Kidney (tissue), 14 donors: Measurements from ENCODE around the gene COBLL1. TPM values are rescaled to one million over a fixed set of nuclear protein-coding genes. Genes with fewer than 3 reads are reported as not detected.

ENCODE experiments used
- DNase-seq, 5 donors: peaks; one replicate each; pipeline ENCODE4 v3.0.0-alpha.2; 2013 to 2020
- FAIRE-seq: peaks from 2 replicates; lab custom pipeline; 2012; peaks lifted over from hg19 to GRCh38; lab: Jason Lieb, UNC
- H3K27ac ChIP-seq, 2 donors: one replicate each; pipeline ENCODE4 v1.7.0; 2013; ENCODE audit warnings: low read depth in 2 of 2, low read length in 2 of 2, inconsistent platforms in 1 of 2
- H3K27me3 ChIP-seq: one replicate; pipeline ENCODE4 v1.7.1; 2013; ENCODE audit warnings: low read length, inconsistent platforms; ENCODE audit not compliant: control insufficient read depth, insufficient read depth
- H3K36me3 ChIP-seq, 3 donors: one replicate each; pipeline versions ENCODE4 v1.7.0 to v1.7.1; 2013; ENCODE audit warnings: low read length in 3 of 3, control low read depth in 1 of 3, inconsistent platforms in 1 of 3; ENCODE audit not compliant: insufficient read depth in 3 of 3, control insufficient read depth in 2 of 3
- H3K4me1 ChIP-seq, 3 donors: one replicate each; pipeline versions ENCODE4 v1.7.0 to v1.7.1; 2013; ENCODE audit warnings: low read length in 3 of 3, inconsistent platforms in 1 of 3, low read depth in 1 of 3; ENCODE audit not compliant: control insufficient read depth in 2 of 3, insufficient read depth in 2 of 3
- H3K4me3 ChIP-seq, 3 donors: one replicate each; pipeline versions ENCODE4 v1.7.0 to v1.8.1; 2013; ENCODE audit warnings: low read length in 3 of 3, control low read depth in 1 of 3, inconsistent platforms in 1 of 3
- H3K9ac ChIP-seq, 3 donors: one replicate each; pipeline versions ENCODE4 v1.7.0 to v1.7.1; 2013; ENCODE audit warnings: low read length in 3 of 3, control low read depth in 1 of 3, inconsistent platforms in 1 of 3
- H3K9me3 ChIP-seq, 3 donors: one replicate each; pipeline versions ENCODE4 v1.7.0 to v1.7.1; 2013; ENCODE audit warnings: low read length in 3 of 3, control low read depth in 1 of 3, inconsistent platforms in 1 of 3; ENCODE audit not compliant: control insufficient read depth in 2 of 3, insufficient read depth in 1 of 3
- CTCF ChIP-seq: IDR thresholded peaks from 3 replicates; pipeline ENCODE4 v1.5.1; 2012; ENCODE audit warnings: mild to moderate bottlenecking, moderate library complexity, borderline replicate concordance; ENCODE audit not compliant: insufficient read depth; ENCODE audit errors: extremely low read depth
- intact Hi-C: fragments of 100-400 bp; cut with DNase I; formaldehyde crosslinking; loops from one replicate; pipeline ENCODE4 v1.11.1; 2022
- polyA plus RNA-seq: library from polyadenylated mRNA; stranded (reverse); fragments of 350-450 nt; fragmentation: Illumina TruSeq; extraction: RNeasy Lipid Tissue Mini Kit (QIAGEN cat#74804); gene quantifications from one replicate; pipeline ENCODE4 v1.2.3, GENCODE V29; 2014; ENCODE audit warnings: low read depth, low replicate concordance; ENCODE audit not compliant: insufficient read depth
- total RNA-seq: library from RNA; stranded (reverse); fragmentation: NEBNext Ultra II Directional; extraction: Animal tissue kit (Norgen Biotek cat#: 25700); gene quantifications from one replicate; pipeline ENCODE4 v1.2.1, GENCODE V29; 2021
- donor health status: control.
- donor health status: control.
- donor health status: control.
- donor health status: control.
- donor health status: control.
- donor health status: DM: yes; HTN: yes; CAD: no.
- donor health status: Normal renal cell carcinoma (clear cell type).

COBLL1 gene
- total and polyA plus RNA-seq, 2 donors from 2014 or later: 39.7 to 205 TPM

- no peak for TF ChIP-seq CTCF
- intact Hi-C loops: no loop called here
Observed at GRCh38 chr2:164642268-164642667, 199.4 kb downstream of the COBLL1 start.

More at GRCh38 chr2:164642268-164642667, 199.4 kb downstream of the COBLL1 start:
- H3K9me3 ChIP-seq: no peaks in the 10 kb centered on the region
- no peak for FAIRE-seq
- H3K27ac ChIP-seq: no peak overlapping the region
- H3K27me3 ChIP-seq: no peaks in the 10 kb centered on the region
- H3K36me3 ChIP-seq: no peaks in the 10 kb centered on the region
- DNase-seq: no peak
- H3K4me3 ChIP-seq: no peak overlapping the region
- no peaks in the 10 kb centered on the region for H3K4me1 ChIP-seq
- H3K9ac ChIP-seq: no peak overlapping the region

Other genes starting within 250 kb of the COBLL1 start
- gene GRB14, start 220.3 kb downstream of the COBLL1 start, total RNA-seq: 41.7 TPM
- gene GRB14, start 220.3 kb downstream of the COBLL1 start, polyA plus RNA-seq: 71.3 TPM
- 20.0 TPM for gene SLC38A11, start 113.7 kb upstream of the COBLL1 start, total RNA-seq
- gene SLC38A11, start 113.7 kb upstream of the COBLL1 start, polyA plus RNA-seq: 6.5 TPM